K562 (cell line): ENCODE results near the gene BRCA1. TPM values are rescaled to one million over a fixed set of nuclear protein-coding genes. Genes with fewer than 3 reads are reported as not detected.

Source experiments
- ASH1L ChIP-seq: fragments of 450-650 bp; IDR thresholded peaks from 2 replicates; pipeline ENCODE4 v1.6.1; 2018; ENCODE audit warnings: borderline replicate concordance, mild to moderate bottlenecking, low read depth; ENCODE audit not compliant: partially characterized antibody
- BHLHE40 ChIP-seq: IDR thresholded peaks from 2 replicates; pipeline ENCODE4 v1.6.1; 2011; ENCODE audit warnings: low read length, improper control_type of control experiment
- FOSL1 ChIP-seq: fragments of 200-800 bp; sonication (Bioruptor generic); conservative IDR thresholded peaks from 2 replicates; pipeline ENCODE4 v1.6.1; 2016; ENCODE audit warnings: missing genetic modification characterization, missing compliant biosample characterization
- KAT2B ChIP-seq: IDR thresholded peaks from one replicate; pipeline ENCODE4 v1.6.1; 2012; ENCODE audit warnings: low read depth, mild to moderate bottlenecking, control low read depth, inconsistent platforms, low read length, moderate library complexity
- MAFG ChIP-seq: fragments of 450-650 bp; conservative IDR thresholded peaks from 2 replicates; pipeline ENCODE4 v1.6.1; 2016; ENCODE audit warnings: missing genetic modification characterization, missing compliant biosample characterization
- MAFK ChIP-seq: IDR thresholded peaks from 2 replicates; pipeline ENCODE4 v1.6.1; 2011; ENCODE audit warnings: low read length, improper control_type of control experiment
- MCM7 ChIP-seq, 2 experiments: fragments of 450-650 bp; IDR thresholded peaks; 2 replicates each; pipeline ENCODE4 v1.6.1; 2016 to 2018
- MITF ChIP-seq: IDR thresholded peaks from 2 replicates; pipeline ENCODE4 v1.6.1; 2014; ENCODE audit warnings: antibody characterized with exemption
- POLR2AphosphoS2 ChIP-seq: IDR thresholded peaks from 2 replicates; pipeline ENCODE4 v1.6.1; 2012; ENCODE audit warnings: low read length, improper control_type of control experiment
- PPARD ChIP-seq: fragments of 250-450 bp; sonication (Bioruptor Pico); IDR thresholded peaks from 2 replicates; pipeline ENCODE4 v1.8.0; 2022; ENCODE audit warnings: inconsistent platforms, mild to moderate bottlenecking, moderate library complexity
- SRSF1 ChIP-seq: fragments of 200-400 bp; formaldehyde crosslinking; IDR thresholded peaks from 2 replicates; pipeline ENCODE4 v1.6.1; 2017; ENCODE audit warnings: mild to moderate bottlenecking, low read depth, low read length, moderate library complexity
- STAT5A ChIP-seq: IDR thresholded peaks from 2 replicates; pipeline ENCODE4 v1.6.1; 2012; ENCODE audit warnings: low read length, inconsistent platforms, borderline replicate concordance
- TFAM ChIP-seq: fragments of 250-450 bp; sonication (Bioruptor Pico); conservative IDR thresholded peaks from 2 replicates; pipeline ENCODE4 v1.5.0; 2021; ENCODE audit warnings: mild to moderate bottlenecking, moderate library complexity
- ZNF232 ChIP-seq: sonication (generic); formaldehyde crosslinking; IDR thresholded peaks from 2 replicates; pipeline ENCODE4 v1.8.0; 2022; ENCODE audit warnings: mild to moderate bottlenecking, missing genetic modification reagents
- ZNF354B ChIP-seq: fragments of 250-450 bp; sonication (Bioruptor Pico); IDR thresholded peaks from 2 replicates; pipeline ENCODE4 v1.4.0; 2020
- polyA plus RNA-seq, 8 experiments: library from polyadenylated mRNA; depleted of rRNA in 4 of 8; stranded (reverse) in 5 of 8; unstranded in 3 of 8; fragments of >200 nt; fragmentation: Nextera tagmentation in 2 of 8; fragmentation: Illumina TruSeq in 1 of 8; extraction: Ambion mirVana in 2 of 8; extraction: Trizol in 1 of 8; gene quantifications; 2 replicates each; pipeline versions ENCODE4 v1.2.1 to v1.2.3, GENCODE V29; 2011 to 2014; ENCODE audit warnings: inconsistent platforms in 1 of 8, missing spikeins in 1 of 8
- total RNA-seq, 7 experiments: library from RNA; depleted of rRNA in 6 of 7; stranded (reverse); fragments of >200 nt in 6 of 7; fragmentation: Illumina TruSeq in 2 of 7; extraction: Trizol in 2 of 7; gene quantifications; 2 replicates each; pipeline versions ENCODE4 v1.2.1 to v1.2.3, GENCODE V29; 2011 to 2021; ENCODE audit warnings: low replicate concordance in 1 of 7
- TF ChIP-seq, protein P1 (sequence below), 2 experiments: fragments of 450-650 bp in 1 of 2; sonication (generic) in 1 of 2; formaldehyde crosslinking in 1 of 2; IDR thresholded peaks; 2 replicates each; pipeline versions ENCODE4 v1.7.1 to v1.9.0; 2016 to 2022; ENCODE audit warnings: inconsistent platforms in 1 of 2, mild to moderate bottlenecking in 1 of 2, missing genetic modification reagents in 1 of 2
- TF ChIP-seq, protein P2 (sequence below), 2 experiments: fragments of 250-450 bp in 1 of 2; fragments of 450-650 bp in 1 of 2; sonication (Bioruptor Pico) in 1 of 2; IDR thresholded peaks; 2 replicates each; pipeline versions ENCODE4 v1.6.1 to v1.8.0; 2016 to 2021; ENCODE audit warnings: mild to moderate bottlenecking in 2 of 2, moderate library complexity in 2 of 2, missing compliant biosample characterization in 1 of 2, missing genetic modification characterization in 1 of 2

Gene BRCA1
- total and polyA plus RNA-seq, 9 of the 15 experiments (the other 6 are each of a cell fraction or from before 2014, with no cell fraction given), result 25.9 to 95.3 (median 62.3) TPM

- TF ChIP-seq MAFK (no peak), KAT2B (peak; percentile 50), BHLHE40 (peak; percentile 54), FOSL1 (tag) (peak; percentile 26; the same call in 1 of the 2 replicates), ZNF354B (CRISPR knock-in tag) (no peak), SRSF1 (no peak), STAT5A (no peak), MAFG (tag) (no peak), MITF (no peak), ASH1L (peak; percentile 90), MCM7 (IDR thresholded peaks at IDR 0.05) (no peak), POLR2AphosphoS2 (no peak; the same call in 1 of the 2 replicates), PPARD (CRISPR knock-in tag) (no peak), TFAM (CRISPR knock-in tag) (no peak), ZNF232 (CRISPR knock-in tag) (no peak)
- TF ChIP-seq, protein P1, sequence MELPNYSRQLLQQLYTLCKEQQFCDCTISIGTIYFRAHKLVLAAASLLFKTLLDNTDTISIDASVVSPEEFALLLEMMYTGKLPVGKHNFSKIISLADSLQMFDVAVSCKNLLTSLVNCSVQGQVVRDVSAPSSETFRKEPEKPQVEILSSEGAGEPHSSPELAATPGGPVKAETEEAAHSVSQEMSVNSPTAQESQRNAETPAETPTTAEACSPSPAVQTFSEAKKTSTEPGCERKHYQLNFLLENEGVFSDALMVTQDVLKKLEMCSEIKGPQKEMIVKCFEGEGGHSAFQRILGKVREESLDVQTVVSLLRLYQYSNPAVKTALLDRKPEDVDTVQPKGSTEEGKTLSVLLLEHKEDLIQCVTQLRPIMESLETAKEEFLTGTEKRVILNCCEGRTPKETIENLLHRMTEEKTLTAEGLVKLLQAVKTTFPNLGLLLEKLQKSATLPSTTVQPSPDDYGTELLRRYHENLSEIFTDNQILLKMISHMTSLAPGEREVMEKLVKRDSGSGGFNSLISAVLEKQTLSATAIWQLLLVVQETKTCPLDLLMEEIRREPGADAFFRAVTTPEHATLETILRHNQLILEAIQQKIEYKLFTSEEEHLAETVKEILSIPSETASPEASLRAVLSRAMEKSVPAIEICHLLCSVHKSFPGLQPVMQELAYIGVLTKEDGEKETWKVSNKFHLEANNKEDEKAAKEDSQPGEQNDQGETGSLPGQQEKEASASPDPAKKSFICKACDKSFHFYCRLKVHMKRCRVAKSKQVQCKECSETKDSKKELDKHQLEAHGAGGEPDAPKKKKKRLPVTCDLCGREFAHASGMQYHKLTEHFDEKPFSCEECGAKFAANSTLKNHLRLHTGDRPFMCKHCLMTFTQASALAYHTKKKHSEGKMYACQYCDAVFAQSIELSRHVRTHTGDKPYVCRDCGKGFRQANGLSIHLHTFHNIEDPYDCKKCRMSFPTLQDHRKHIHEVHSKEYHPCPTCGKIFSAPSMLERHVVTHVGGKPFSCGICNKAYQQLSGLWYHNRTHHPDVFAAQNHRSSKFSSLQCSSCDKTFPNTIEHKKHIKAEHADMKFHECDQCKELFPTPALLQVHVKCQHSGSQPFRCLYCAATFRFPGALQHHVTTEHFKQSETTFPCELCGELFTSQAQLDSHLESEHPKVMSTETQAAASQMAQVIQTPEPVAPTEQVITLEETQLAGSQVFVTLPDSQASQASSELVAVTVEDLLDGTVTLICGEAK (IDR thresholded peaks at IDR 0.05), result no peak; the same call in 1 of the 2 replicates
- TF ChIP-seq, protein P1 (CRISPR knock-in tag; IDR thresholded peaks at IDR 0.05), result no peak
- TF ChIP-seq, protein P2, sequence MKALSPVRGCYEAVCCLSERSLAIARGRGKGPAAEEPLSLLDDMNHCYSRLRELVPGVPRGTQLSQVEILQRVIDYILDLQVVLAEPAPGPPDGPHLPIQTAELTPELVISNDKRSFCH (CRISPR knock-in tag; IDR thresholded peaks at IDR 0.05), result no peak
- TF ChIP-seq, protein P2 (tag; IDR thresholded peaks at IDR 0.05), result no peak
Measured at GRCh38 chr17:43170766-43171585, 45.8 kb upstream of the BRCA1 start, which contains the start of gene NBR1 (continued).
